SK-N-MC (cell line): Measurements from ENCODE around the gene CGB8.

Experiments
- EZH2 ChIP-seq: fragments of 200-600 bp; sonication (generic); IDR thresholded peaks from one replicate; pipeline ENCODE4 v1.6.1; 2017; ENCODE audit warnings: antibody characterized with exemption
- POLR2AphosphoS5 ChIP-seq: IDR thresholded peaks from 2 replicates; pipeline ENCODE4 v1.6.1; 2012; ENCODE audit warnings: mild to moderate bottlenecking, low read depth, low read length, borderline replicate concordance

- no peak for TF ChIP-seq EZH2
- TF ChIP-seq POLR2AphosphoS5, result no peak
These were observed 43.8 kb downstream of the CGB8 start for GRCh38 chr19:49004964-49005614.
